ENCODE results near the gene XYLT1.

The XYLT1 gene

GRCh38 chr16:17281052-17281451 is 189.7 kb downstream of the XYLT1 start:
- no peak for DNase-seq (ENCODE audit: low read depth in 2 of 2)

GRCh38 chr16:17278988-17279387 is 191.8 kb downstream of the XYLT1 start:
- DNase-seq (ENCODE audit: low read depth in 2 of 2), result no peak

GRCh38 chr16:17277981-17278381 is 192.8 kb downstream of the XYLT1 start:
- DNase-seq (ENCODE audit: low read depth in 2 of 2), result no peak

GRCh38 chr16:17276610-17277009 is 194.2 kb downstream of the XYLT1 start:
- no peak for DNase-seq (ENCODE audit: low read depth in 2 of 2)

DNA sequence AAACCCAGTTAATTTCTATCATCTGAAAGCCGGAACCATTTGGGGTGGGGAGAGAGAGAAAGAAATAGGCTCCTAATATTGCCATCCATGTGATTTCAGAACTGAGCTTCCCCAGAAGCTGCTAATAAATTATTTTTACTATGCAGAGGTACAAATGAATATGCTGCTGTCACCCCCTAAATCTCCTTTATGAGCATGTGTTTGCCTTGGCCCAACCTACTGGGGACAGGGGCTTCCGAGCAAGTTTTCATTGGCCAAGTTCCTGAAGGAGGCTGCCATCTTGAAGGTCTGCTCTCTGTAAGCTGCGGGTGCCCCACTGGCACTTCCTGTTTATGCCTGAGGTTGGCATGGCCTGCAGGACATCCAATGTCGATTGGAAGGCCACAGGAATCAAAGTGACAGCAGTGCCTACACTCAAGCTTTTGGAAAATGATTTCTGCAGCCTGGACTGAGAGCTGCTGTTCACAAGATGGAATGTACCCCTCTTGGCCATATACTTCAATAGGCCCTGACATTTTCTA is 194.7 kb downstream of the XYLT1 start:
- DNase-seq (ENCODE audit: low read depth in 2 of 2), result no peak

DNA sequence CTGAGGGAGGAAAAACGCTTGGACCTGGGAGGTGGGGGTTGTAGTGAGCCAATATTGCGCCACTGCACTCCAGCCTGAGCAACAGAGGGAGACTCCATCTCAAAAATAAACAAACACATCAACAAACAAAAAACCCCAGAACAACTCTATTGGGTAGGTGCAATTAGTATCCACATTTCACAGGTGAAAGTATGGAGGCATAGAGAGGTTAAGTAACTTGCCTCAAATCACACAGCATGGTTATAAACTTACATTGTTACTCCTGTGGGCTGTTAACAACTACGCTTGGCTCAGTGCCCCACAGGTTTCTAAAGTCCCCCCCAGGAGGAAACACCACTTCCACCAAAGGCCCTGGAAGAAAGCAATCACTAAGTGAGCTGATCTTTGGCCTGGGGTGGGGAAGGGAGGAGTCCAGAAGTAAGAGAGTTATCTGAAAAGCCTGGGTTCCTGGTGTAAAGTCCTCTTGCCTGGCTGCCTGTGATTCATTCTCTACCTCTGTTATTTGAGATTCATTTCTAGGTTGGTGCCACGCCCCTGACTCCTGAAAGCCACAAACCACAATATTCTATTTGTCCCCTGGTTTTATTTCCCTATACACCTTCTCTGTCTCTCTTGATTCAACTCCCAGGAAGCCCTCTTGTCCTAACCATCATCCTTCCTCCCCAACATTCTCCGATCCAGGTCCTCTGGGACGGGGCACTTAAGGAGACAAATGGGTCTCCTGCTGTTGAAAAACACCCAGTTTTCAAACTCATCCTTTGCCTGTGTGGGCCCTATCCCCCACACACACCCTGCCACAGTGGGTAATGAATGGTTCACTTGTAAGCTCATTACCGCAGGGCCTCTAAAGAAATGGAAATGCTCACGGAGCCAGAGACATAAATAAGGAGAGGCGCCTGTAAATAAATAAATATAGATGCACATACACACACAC is 195.4 kb downstream of the XYLT1 start:
- DNase-seq (ENCODE audit: low read depth in 2 of 2), result no peak

- peak; percentile 9 to 12 for DNase-seq (ENCODE audit: low read depth in 2 of 2)
Observed at GRCh38 chr16:17273142-17273561, 197.6 kb downstream of the XYLT1 start.

DNA sequence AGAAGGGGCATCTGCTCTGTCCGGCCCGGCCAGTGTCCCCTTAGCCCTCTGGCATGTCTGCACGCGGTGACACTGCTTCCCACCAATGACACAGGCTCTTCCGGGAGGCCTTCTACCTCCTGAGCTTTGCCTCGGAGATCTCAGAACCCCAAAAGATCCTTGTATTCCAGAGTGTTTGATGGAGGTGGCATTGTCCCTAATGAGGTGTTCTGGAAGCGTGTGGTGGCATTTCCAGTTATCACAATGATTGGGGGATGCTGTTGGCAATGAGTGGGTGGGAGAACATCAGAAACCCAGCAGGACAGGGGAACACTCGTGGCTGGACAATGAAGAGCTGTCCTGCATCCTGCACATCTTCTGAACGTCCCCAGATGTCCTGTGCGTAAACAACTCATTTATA is 198.0 kb downstream of the XYLT1 start:
- DNase-seq (ENCODE audit: low read depth in 2 of 2), result no peak

GRCh38 chr16:17271687-17272086 is 199.1 kb downstream of the XYLT1 start:
- DNase-seq (ENCODE audit: low read depth in 2 of 2), result no peak

DNA sequence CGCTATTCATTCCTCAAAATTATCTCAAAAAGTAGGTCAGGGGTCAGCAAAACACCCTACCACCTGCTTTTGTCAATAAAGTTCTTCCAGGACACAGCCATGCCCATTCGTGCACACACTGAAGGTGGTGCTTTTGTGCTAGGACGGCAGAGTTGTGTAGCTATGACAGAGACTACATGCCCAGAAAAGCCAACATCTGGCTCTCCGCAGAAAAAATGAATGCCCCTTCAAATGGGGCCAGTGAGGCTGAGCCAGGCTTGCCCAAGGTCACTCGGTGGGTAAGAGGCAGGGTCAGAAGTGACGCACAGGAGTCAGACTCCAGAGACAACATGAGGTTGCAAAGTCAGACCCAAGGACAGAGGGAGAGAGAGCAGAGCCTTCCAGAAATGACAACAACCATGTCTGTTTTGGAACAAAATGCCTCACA is 200.1 kb downstream of the XYLT1 start:
- no peak for DNase-seq (ENCODE audit: low read depth in 2 of 2)

GRCh38 chr16:17270111-17270510 is 200.6 kb downstream of the XYLT1 start:
- DNase-seq (ENCODE audit: low read depth in 2 of 2), result no peak

DNA sequence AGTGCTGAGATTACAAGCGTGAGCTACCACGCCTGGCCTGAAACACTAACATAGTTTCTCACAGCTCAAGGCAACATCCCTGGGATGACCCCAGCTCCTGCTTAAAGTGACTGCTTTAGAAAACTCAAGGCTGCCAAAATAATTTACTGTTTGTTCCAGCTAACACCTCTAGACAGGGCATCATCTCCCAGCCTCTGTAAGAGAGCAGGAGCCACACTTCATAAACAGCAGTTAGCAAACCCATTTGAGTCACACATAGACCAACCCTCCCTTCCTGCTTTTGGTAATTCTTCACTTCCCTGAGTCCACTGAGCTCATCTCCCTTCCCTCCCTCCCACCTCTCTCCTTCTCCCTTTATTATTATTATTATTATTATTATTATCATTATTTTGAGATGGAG is 201.3 kb downstream of the XYLT1 start:
- no peak for DNase-seq (ENCODE audit: low read depth in 2 of 2)

DNA sequence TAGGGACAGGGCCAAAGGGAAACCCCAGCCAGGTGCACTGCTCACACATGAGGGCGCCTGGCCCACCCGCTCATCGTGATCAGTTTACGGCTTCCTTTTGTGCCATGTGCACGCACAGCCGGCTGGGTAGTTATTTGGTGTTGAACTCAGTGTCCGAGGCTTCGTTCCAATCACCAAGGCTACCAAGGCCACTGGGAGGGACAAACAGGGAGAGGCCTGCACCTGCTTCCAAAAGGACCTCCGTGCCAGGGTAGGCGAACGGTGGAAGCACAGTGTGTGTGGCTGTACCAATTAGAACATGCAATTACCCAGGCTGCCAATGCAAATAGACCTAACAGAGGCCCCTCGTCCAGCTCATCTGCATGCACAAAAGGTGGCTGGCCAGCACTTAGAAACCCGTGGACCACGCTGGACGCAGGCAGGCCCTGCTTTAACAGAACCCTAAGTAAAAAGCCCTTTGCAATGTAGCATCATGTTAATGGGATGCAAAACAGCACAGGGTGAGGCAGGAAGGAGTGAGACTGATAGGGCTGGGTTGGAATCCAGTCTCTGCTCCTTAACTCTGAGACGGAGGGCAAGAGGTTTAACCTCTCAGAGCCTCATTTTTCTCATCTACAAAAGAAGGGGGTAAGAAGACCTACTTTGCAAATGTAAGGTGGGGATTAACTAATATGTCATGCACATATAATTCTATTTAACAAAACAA is 204.0 kb downstream of the XYLT1 start:
- DNase-seq (ENCODE audit: low read depth in 2 of 2), result no peak

DNA sequence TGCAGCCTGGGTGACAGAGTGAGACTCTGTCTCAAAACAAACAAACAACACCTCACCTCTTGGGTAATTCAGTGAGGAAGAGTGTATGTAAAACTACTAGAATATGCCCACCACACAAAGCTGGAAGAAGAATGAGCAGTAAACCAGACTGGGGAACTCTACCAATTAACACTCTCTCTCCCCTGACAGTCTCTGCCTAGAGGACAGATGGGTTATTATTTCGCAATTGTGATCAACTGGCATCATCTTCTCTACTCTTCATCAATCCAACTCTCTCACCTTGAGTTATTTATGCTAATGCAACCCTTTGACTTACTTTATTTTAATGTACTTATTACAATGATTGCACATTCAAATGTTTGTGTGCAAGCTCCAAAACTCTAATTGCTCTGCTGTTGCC is 205.6 kb downstream of the XYLT1 start:
- no peak for DNase-seq (ENCODE audit: low read depth in 2 of 2)

- no peak for DNase-seq (ENCODE audit: low read depth in 2 of 2)
Observed at GRCh38 chr16:17261197-17261858, 209.4 kb downstream of the XYLT1 start.

- no peak for DNase-seq (ENCODE audit: low read depth in 2 of 2)
Observed at GRCh38 chr16:17260276-17260849, 210.4 kb downstream of the XYLT1 start.

DNA sequence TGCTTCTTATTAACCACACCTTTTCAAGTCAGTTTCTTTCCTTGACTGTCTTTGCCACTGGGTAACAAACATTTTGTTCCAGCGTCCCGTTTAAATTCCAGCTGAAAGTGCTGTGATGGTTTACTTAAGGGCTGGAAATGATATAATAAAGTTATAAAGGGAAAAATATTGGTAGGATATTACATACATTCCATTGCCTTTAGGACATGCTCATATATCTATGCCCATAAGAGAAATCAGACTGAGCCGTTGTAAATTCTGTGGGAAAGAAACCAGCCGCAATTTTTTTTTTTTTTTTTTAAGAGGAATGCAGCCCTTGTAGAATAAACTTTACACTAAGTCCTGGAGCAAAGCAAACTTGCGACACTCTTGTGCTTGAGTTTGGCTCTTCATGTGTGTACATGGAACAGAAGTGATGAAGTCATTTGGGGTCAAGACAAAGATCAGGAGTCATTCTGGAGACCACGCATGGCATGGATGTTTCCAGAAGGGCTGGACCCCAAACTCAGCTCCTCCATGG is 210.9 kb downstream of the XYLT1 start:
- DNase-seq (ENCODE audit: low read depth in 2 of 2), result no peak

DNA sequence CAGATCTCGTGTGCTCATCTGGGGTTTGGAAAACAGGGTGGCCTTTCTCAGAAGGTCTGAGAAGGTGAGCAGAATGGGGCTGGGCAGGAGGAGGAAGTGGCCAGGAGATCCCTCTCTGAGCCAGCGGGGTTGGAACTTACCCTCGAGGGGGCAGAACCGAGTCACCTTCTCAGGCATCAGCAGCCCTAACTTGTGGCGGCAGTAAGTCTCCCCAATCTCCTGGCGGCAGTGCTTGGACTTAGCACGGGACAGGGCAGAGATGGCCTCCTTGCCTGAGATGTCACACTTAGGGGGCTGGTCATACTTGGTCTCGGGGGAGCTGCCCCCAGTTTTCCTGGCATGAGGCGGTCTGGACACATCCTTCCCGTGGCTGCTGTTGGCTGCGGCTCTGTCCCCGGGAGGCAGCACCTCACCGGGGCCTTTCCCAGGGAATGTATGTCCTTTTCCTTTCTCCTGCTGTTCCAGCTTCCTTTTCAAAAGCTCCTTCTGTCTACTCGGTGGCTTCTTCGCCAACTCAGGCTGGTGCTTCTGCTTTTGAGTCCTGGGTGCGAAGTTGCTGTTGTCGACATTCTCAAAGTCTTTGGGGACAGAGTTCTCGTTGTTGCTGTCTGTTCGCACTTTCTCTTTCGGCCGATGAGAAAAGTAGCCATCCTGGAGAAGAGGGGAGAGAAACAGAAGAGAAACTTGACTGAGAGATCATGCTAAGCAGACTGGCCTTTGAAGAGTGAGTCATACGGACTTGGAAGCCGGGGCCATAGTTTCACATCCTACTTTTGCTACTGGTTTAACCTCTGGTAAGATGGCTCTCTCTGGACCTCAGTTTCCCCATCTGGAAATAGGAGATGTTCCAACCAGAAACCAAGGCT is 211.7 kb downstream of the XYLT1 start:
- no peak for DNase-seq (ENCODE audit: low read depth in 2 of 2)

- no peak for DNase-seq (ENCODE audit: low read depth in 2 of 2)
Observed at GRCh38 chr16:17258077-17258599, 212.6 kb downstream of the XYLT1 start.

GRCh38 chr16:17257426-17258023 is 213.2 kb downstream of the XYLT1 start:
- no peak for DNase-seq (ENCODE audit: low read depth in 2 of 2)

Data from stimulated activated CD4-positive, alpha-beta T cell treated with anti-CD3 and anti-CD28 coated beads, Interleukin-4, amount 100 ng/mL, for 48 hours (primary cell).